Stimulated activated CD4-positive, alpha-beta T cell treated with anti-CD3 and anti-CD28 coated beads, Interleukin-15, amount 100 ng/mL, for 48 hours (primary cell): ENCODE measurements around the gene CAPN9.
"Not testable (repeated sequence)": the region's sequence is repeated elsewhere in the genome, so short reads cannot be mapped to it uniquely, and the experiment has no call there.

Experiments used
- DNase-seq, 2 donors: peaks; one replicate each; pipeline ENCODE4 v3.0.0-alpha.2; 2020; ENCODE audit warnings: low read depth in 2 of 2

The CAPN9 gene

DNA sequence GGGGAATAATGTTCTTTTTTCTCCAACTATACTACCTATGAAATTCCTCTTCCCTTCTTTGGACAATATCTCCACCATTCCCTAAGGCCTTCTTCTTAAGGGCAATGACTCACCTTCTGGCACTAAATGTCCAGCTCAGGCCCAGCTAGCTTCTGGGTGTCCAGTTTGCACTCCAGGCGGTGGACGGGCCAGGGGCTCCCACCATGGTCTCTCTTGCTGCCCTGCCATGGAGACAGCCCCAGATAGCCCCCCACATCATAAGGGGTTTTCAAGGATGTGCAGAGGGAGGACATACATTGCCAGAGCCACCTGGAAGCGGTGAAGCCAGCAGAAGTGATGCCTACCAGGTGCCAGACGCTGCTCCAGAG is 77.3 kb downstream of the CAPN9 start:
- no peak for DNase-seq

- no peak for DNase-seq
Observed at GRCh38 chr1:230824919-230825721, 77.9 kb downstream of the CAPN9 start.

DNA sequence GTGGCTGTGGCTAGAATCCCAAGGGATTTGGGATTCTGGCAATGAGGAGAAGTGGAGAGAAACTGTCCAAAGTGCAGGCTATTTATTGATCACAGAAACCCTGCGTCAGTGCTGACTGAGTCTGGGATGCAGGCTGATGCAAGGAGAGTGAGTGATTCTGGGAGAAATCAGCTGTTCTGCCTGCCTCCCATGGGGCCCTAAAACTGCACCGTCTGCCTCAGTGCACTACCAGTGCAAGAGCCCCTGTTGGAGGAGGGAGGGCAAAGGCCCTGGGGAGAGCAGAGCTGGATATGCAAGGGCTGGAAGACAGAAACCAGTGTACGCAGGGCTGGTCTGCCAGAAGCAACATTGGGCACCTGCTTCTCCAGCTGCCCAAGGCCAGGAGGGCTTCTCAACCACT is 78.6 kb downstream of the CAPN9 start:
- no peak for DNase-seq

- no peak for DNase-seq
Observed at GRCh38 chr1:230826166-230826875, 79.1 kb downstream of the CAPN9 start.

DNA sequence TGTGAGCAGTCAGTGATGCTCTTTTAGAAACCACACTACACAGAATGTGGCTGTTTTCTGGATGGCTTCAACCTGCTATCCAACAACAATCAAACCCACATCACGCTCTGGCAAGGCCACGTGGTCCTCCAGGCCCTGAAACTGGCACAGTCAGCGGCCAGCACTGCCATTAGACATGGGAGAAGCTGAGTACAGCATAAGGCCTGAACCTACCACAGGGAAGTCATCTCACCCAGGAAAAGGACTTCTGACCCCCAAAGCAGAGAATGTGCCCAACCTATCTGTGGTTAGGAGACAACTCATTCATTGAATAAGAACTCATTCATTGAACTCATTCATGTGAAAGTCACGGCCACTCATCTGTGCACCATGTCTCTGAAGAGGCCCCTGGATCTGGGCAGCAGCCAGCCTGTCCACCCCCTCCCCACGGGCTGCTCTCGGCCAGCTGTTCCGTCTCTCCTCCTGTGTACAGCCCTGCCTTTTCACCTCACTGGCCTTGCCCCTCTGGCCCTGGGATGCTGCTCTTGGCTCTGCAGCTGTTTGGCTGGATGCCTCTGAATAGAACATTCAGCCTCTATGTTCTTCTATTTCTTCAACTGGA is 80.0 kb downstream of the CAPN9 start:
- no peak for DNase-seq

GRCh38 chr1:230827801-230828200 is 80.6 kb downstream of the CAPN9 start:
- DNase-seq, result no peak

DNA sequence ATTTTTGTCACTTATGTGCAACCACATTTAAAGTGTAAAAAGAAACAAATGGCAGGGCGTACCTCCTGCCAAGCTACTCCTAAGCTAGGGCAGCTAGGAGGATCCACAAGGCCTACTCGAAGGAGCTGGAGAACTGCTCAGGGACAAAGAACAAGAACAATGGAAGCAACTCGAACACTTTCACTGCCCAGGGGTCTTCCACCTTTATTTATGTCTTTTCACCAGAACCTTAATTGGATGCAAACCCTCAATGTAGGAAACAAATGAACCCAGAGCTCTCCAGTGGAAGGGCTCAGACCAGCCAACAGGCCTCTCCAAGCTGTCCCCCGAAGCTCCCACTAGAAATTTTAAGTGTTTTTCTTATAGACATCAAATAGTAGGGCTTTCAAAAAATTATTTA is 81.2 kb downstream of the CAPN9 start:
- DNase-seq, result no peak

- no peak for DNase-seq
Observed at GRCh38 chr1:230831771-230832170, 84.6 kb downstream of the CAPN9 start.

GRCh38 chr1:230832476-230832875 is 85.3 kb downstream of the CAPN9 start:
- DNase-seq, result no peak

DNA sequence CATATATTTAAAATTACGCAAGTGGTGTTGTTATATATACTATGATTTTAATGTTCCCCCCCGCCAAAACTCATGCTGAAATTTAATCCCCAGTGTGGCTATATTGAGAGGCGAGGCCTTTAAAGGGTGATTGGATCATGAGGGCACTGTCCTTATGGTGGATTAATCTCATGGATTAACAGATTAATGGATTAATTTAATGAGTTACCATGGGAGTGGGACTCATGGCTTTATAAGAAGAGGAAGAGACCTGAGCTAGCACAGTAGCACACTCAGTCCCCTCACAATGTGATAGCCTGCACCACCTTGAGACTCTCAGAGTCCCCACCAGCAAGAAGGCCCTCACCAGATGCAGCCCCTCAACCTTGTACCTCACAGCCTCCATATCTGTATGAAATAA is 86.3 kb downstream of the CAPN9 start:
- DNase-seq, result no peak

DNA sequence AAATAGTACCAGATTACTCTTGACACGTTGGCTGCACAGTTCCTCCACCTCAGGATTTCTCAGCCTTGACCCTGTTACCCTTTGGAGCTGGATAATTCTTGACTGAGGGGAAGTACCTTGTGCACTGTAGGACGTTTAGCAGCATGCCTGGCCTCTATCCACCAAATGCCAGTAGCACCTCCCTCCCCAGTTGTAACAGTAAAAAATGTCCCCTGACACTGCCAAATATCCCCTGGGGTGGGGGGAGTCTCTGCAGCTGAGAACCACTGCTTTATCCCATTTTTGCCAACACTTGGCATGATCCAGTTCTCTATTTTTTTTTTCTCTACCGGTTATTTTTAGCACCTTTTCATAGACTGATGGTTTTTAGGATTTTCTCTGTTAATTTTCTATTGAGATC is 87.1 kb downstream of the CAPN9 start:
- no peak for DNase-seq

DNA sequence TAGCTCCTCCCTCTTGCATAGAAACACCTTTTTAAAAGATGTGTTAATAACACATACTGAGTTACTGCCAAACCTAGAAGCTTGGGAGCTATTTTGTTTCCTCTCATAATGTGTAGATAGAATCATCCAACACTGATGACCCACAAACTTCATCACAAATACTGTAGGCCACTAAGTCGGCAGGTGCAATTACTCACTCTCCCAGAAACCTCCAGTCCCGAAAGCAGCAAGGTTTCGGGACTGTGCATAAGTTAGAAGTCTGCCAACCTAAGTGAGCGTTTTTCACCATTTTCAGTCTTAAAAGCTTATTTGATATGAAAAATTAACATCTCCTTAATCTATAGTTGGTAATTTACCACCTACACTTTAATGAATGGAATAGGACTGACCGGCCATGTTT is 89.2 kb downstream of the CAPN9 start:
- no peak for DNase-seq

GRCh38 chr1:230836793-230837192 is 89.6 kb downstream of the CAPN9 start:
- no peak for DNase-seq

GRCh38 chr1:230839173-230839572 is 92.0 kb downstream of the CAPN9 start:
- no peak for DNase-seq

DNA sequence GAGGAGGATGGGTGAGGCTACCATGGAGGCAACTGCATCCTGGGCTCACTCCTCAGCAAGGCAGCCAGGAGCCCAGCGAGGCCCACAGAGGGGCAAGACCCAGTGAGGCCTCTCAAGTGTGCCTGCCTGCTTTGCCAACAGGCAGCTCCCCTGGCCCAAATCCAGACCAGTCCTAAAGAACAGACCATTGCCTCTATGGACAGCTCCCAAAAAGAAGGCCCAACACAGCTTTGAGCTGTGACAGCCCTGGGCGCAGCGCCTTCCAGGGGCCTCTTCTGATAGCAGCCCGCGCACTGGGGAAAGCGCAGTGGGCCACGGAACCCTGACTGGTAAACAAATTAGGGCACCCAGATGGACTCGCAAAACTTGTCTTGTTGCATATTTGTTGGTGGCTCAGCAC is 95.6 kb downstream of the CAPN9 start:
- DNase-seq, result no peak

- DNase-seq, result no peak
Observed at GRCh38 chr1:230843503-230844309, 96.5 kb downstream of the CAPN9 start.

GRCh38 chr1:230844561-230844960 is 97.4 kb downstream of the CAPN9 start:
- no peak for DNase-seq

- not testable (repeated sequence) for DNase-seq
Observed at GRCh38 chr1:230845184-230845583, 98.0 kb downstream of the CAPN9 start.

DNA sequence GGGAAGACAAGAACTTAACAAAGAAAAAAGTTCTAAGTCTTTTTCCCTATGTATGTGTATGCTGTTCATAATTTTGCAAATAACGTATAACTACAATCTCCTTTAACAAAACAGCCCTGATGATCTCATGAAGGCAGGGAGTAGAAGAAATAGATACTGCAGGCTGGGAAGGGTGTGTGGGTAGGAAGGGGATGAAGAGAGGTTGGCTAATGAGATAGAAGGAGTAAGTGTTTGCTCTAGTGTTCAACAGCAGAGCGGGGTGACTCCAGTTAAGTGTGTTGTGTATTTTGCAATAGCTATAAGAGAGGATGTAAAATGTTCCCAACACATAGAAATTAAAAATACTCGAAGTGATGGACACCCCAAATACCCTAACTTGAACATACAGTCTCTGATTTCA is 101.0 kb downstream of the CAPN9 start:
- no peak for DNase-seq

DNA sequence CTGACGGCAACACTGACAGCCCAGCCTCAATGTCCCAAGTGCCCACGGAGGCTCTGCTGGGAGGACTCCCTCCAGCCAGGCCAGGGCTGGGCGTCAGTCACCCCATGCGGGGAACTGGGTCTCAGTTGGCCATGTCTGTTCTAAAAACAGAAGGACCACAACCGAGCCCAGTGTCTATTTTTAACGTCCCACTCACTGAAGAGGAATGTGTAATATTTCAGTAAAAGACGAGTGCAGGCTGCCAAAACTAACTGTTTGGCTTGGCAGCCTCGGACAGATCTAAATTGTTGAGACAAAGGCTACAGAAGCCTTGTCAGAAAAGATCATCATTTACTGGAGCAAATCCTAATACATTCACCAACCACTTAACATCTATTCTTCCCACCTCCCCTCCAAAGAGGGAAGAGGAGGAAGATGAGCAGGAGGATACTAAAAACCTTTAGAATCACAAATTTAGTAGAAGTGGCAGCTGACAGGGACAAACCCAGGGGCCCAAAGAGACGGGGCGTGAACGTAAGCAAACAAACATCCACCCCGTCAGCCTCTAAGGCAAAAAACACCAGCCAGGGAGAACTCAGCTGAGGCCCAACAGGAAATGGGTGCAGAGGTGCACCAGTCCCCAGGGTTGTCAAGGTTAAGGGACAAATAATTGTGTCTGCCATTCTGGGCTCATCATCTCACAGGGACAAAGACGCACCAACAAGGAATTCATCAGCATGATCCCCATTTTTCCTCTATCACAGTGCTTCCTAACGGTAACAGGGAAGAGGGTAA is 102.5 kb downstream of the CAPN9 start:
- no peak for DNase-seq

DNA sequence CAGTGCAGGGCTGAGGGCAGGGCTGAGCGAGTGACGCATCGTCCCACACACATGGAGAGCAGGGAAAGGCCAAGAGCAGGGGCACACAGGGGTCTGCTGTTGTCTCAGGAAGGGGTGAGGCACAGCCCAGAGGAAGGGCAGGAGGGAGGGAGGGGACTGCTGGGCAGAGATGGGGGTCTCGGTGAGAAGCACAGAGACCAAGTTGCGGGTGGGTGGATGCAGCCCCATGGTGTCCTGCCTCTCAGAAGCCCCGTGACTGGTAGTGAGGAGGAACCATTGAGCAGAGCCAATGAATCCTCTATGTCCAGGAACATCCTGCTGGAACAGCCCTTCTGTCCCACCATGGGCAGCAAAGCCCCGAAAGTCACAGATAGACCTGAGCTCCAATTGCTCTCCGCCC is 103.4 kb downstream of the CAPN9 start:
- no peak for DNase-seq
